ENCODE data around the gene AMY2A.
"Not testable (repeated sequence)": the region's sequence is repeated elsewhere in the genome, so short reads cannot be mapped to it uniquely, and the experiment has no call there.

Gene AMY2A

GRCh38 chr1:103616362-103616761 is 865 bp upstream of the AMY2A start:
- no peak for TF ChIP-seq CTCF (IDR thresholded peaks at IDR 0.05; ENCODE audit: insufficient read depth, low read depth, low read length, missing control alignments)
- DNase-seq (ENCODE audit: low read depth): no peak
- H3K4me3 ChIP-seq (ENCODE audit: low read depth, low read length): no peak overlapping the region

GRCh38 chr1:103627436-103627835 is 10.2 kb downstream of the AMY2A start:
- H3K4me3 ChIP-seq (ENCODE audit: low read depth, low read length); DNase-seq (ENCODE audit: low read depth): not testable (repeated sequence)

GRCh38 chr1:103641194-103641593 is 24.0 kb downstream of the AMY2A start:
- not testable (repeated sequence) for H3K4me3 ChIP-seq (ENCODE audit: low read depth, low read length); DNase-seq (ENCODE audit: low read depth)

GRCh38 chr1:103643908-103644307 is 26.7 kb downstream of the AMY2A start:
- not testable (repeated sequence) for H3K4me3 ChIP-seq (ENCODE audit: low read depth, low read length); DNase-seq (ENCODE audit: low read depth)

GRCh38 chr1:103650305-103650704 is 33.1 kb downstream of the AMY2A start:
- not testable (repeated sequence) for DNase-seq (ENCODE audit: low read depth); H3K4me3 ChIP-seq (ENCODE audit: low read depth, low read length)

- DNase-seq (ENCODE audit: low read depth); H3K4me3 ChIP-seq (ENCODE audit: low read depth, low read length): not testable (repeated sequence)
These were observed 33.7 kb downstream of the AMY2A start for GRCh38 chr1:103650889-103651288.

- not testable (repeated sequence) for H3K4me3 ChIP-seq (ENCODE audit: low read depth, low read length); DNase-seq (ENCODE audit: low read depth)
These were observed 36.9 kb downstream of the AMY2A start for GRCh38 chr1:103654133-103654532.

GRCh38 chr1:103655460-103655859 is 38.2 kb downstream of the AMY2A start, which contains the start of gene AMY1A:
Gene AMY1A (plus strand): TSS chr1:103655760. CDS start chr1:103656331, 571 bp downstream.
- not testable (repeated sequence) for DNase-seq (ENCODE audit: low read depth); H3K4me3 ChIP-seq (ENCODE audit: low read depth, low read length)
